ENCODE results near the gene NPIPB6. TPM values are rescaled to one million over a fixed set of nuclear protein-coding genes. Genes with fewer than 3 reads are reported as not detected.

The NPIPB6 gene
- total and polyA plus RNA-seq, 7 donors, result 0.60 to 4.1 (median 2.1) TPM; not detected in 2

- no peaks in the 10 kb centered on the region for H3K36me3 ChIP-seq
- TF ChIP-seq EP300 (IDR thresholded peaks at IDR 0.05) (no peak), POLR2A (IDR thresholded peaks at IDR 0.05) (no peak), POLR2AphosphoS5 (IDR thresholded peaks at IDR 0.05) (no peak), CTCF (IDR thresholded peaks at IDR 0.05) (no peak)
- peaks cover 8 to 19% (median 9%) of the 10 kb centered on the region in 3 donors for H3K27me3 ChIP-seq
- peak overlapping the region; percentile 33 to 61 (median 50) for H3K4me3 ChIP-seq
- DNase-seq, result no peak
- H3K27ac ChIP-seq, result no peak overlapping the region
- intact Hi-C loops (cut with DNase I), result no loop called here
- H3K4me1 ChIP-seq, result peaks cover 0 to 15% (median 14%) of the 10 kb centered on the region in 4 donors
- 1% methylated on average over 60 of the region's 60 CpGs for WGBS, 2 donors
- H3K9me3 ChIP-seq, result no peaks in the 10 kb centered on the region
Observed at GRCh38 chr16:28292731-28293600, 70.3 kb downstream of the NPIPB6 start.

Small RNA genes lying within 50 kb of the gene (small RNA-seq; reads per million reads assigned to genes)
- 0 reads per million in 3 donors for gene AC138904.2
- 0 reads per million in 3 donors for gene MIR6862-1

Other genes with a start within 250 kb of the NPIPB6 start
- gene XPO6, start 151.5 kb downstream of the NPIPB6 start, total RNA-seq, result 10 to 100 TPM; 48.9 to 85.5 (median 57.0) TPM
- 100 to 1,000 TPM in 1 of 3 donors, 10 to 100 TPM in 2; 40.2 to 101 (median 41.2) TPM for gene XPO6, start 151.5 kb downstream of the NPIPB6 start, polyA plus RNA-seq
- under 1 TPM in 3 of 4 donors, not detected in 1; 0.14 to 0.36 (median 0.33) TPM for gene SBK1, start 71.0 kb downstream of the NPIPB6 start, total RNA-seq
- gene SBK1, start 71.0 kb downstream of the NPIPB6 start, polyA plus RNA-seq, result 1 to 10 TPM in 1 of 3 donors, under 1 TPM in 1, not detected in 1; under 0.01 to 1.3 TPM
- 100 to 1,000 TPM; 107 to 235 (median 116) TPM for gene EIF3CL, start 40.3 kb upstream of the NPIPB6 start, total RNA-seq
- 10 to 100 TPM; 46.2 to 54.6 (median 48.5) TPM for gene EIF3CL, start 40.3 kb upstream of the NPIPB6 start, polyA plus RNA-seq
- not detected for gene NPIPB7, start 108.8 kb upstream of the NPIPB6 start, total RNA-seq
- gene NPIPB7, start 108.8 kb upstream of the NPIPB6 start, polyA plus RNA-seq, result 1 to 10 TPM in 1 of 3 donors, under 1 TPM in 2; 0.48 to 1.8 (median 0.92) TPM
- gene CLN3, start 128.6 kb upstream of the NPIPB6 start, total RNA-seq, result 10 to 100 TPM; 16.8 to 23.0 (median 17.9) TPM
- gene CLN3, start 128.6 kb upstream of the NPIPB6 start, polyA plus RNA-seq, result 100 to 1,000 TPM in 1 of 3 donors, 10 to 100 TPM in 2; 31.2 to 123 (median 53.6) TPM
- gene APOBR, start 131.1 kb upstream of the NPIPB6 start, total RNA-seq, result 1 to 10 TPM in 2 of 4 donors, under 1 TPM in 2; 0.68 to 1.1 (median 1.0) TPM
- 10 to 100 TPM; 10.8 to 94.5 (median 24.0) TPM for gene APOBR, start 131.1 kb upstream of the NPIPB6 start, polyA plus RNA-seq
- gene IL27, start 143.3 kb upstream of the NPIPB6 start, total RNA-seq, result not detected
- under 1 TPM in 1 of 3 donors, not detected in 2; 0.22 TPM for gene IL27, start 143.3 kb upstream of the NPIPB6 start, polyA plus RNA-seq
- gene NUPR1, start 175.5 kb upstream of the NPIPB6 start, total RNA-seq, result 10 to 100 TPM; 54.3 to 83.9 (median 63.4) TPM
- 100 to 1,000 TPM in 2 of 3 donors, 10 to 100 TPM in 1; 48.6 to 318 (median 171) TPM for gene NUPR1, start 175.5 kb upstream of the NPIPB6 start, polyA plus RNA-seq
- 10 to 100 TPM; 38.5 to 58.7 (median 44.9) TPM for gene SGF29, start 190.4 kb upstream of the NPIPB6 start, total RNA-seq
- gene SGF29, start 190.4 kb upstream of the NPIPB6 start, polyA plus RNA-seq, result 10 to 100 TPM; 13.2 to 22.9 (median 15.6) TPM
- 1 to 10 TPM in 1 of 4 donors, under 1 TPM in 1, not detected in 2; 0.71 to 1.9 TPM for gene SULT1A2, start 233.5 kb upstream of the NPIPB6 start, total RNA-seq
- 100 to 1,000 TPM in 1 of 3 donors, 10 to 100 TPM in 2; 20.4 to 101 (median 25.1) TPM for gene SULT1A2, start 233.5 kb upstream of the NPIPB6 start, polyA plus RNA-seq
- 10 to 100 TPM; 10.2 to 27.7 (median 15.0) TPM for gene SULT1A1, start 246.5 kb upstream of the NPIPB6 start, total RNA-seq
- 100 to 1,000 TPM in 2 of 3 donors, 10 to 100 TPM in 1; 89.4 to 283 (median 276) TPM for gene SULT1A1, start 246.5 kb upstream of the NPIPB6 start, polyA plus RNA-seq